Lung (tissue), 12 donors: ENCODE measurements around the gene RERE. TPM values are rescaled to one million over a fixed set of nuclear protein-coding genes. Genes with fewer than 3 reads are reported as not detected.

Experiments used
- ATAC-seq: fragments of 200-7000 bp; cut with Tn5 transposase; one replicate; pipeline ENCODE4 v1.9.1; 2020; ENCODE audit warnings: moderate number of reproducible peaks; ENCODE audit not compliant: insufficient read depth, low FRiP score
- DNase-seq, 3 donors: peaks; one replicate each; pipeline ENCODE4 v3.0.0-alpha.2; 2013 to 2017
- H3K27ac ChIP-seq, 2 donors: one replicate each; pipeline ENCODE4 v1.5.1; 2013; ENCODE audit warnings: mild to moderate bottlenecking in 2 of 2, moderate library complexity in 2 of 2, control low read depth in 1 of 2, inconsistent platforms in 1 of 2, low read depth in 1 of 2, low read length in 1 of 2
- H3K27me3 ChIP-seq, 3 donors: one replicate each; pipeline ENCODE4 v1.5.1; 2013; ENCODE audit warnings: low read length in 2 of 3; ENCODE audit not compliant: control insufficient read depth in 3 of 3, insufficient read depth in 3 of 3
- H3K36me3 ChIP-seq, 4 donors: one replicate each; pipeline ENCODE4 v1.5.1; 2013; ENCODE audit warnings: low read length in 4 of 4, mild to moderate bottlenecking in 1 of 4, moderate library complexity in 1 of 4; ENCODE audit not compliant: control insufficient read depth in 4 of 4, insufficient read depth in 4 of 4
- H3K4me1 ChIP-seq, 5 donors: one replicate each; pipeline ENCODE4 v1.5.1; 2013; ENCODE audit warnings: low read length in 5 of 5, mild to moderate bottlenecking in 2 of 5, moderate library complexity in 1 of 5; ENCODE audit not compliant: control insufficient read depth in 5 of 5, insufficient read depth in 5 of 5
- H3K4me3 ChIP-seq: one replicate; pipeline ENCODE4 v1.5.1; 2013; ENCODE audit warnings: mild to moderate bottlenecking, control low read depth, moderate library complexity
- H3K9ac ChIP-seq, 2 donors: one replicate each; pipeline ENCODE4 v1.5.1; 2013; ENCODE audit warnings: low read length in 2 of 2, control low read depth in 1 of 2; ENCODE audit not compliant: insufficient read depth in 1 of 2
- H3K9me3 ChIP-seq, 4 donors: one replicate each; pipeline ENCODE4 v1.5.1; 2013; ENCODE audit warnings: low read length in 3 of 4, mild to moderate bottlenecking in 1 of 4, moderate library complexity in 1 of 4; ENCODE audit not compliant: control insufficient read depth in 4 of 4, insufficient read depth in 3 of 4
- WGBS, 2 donors: extraction: QIAGEN DNeasy Blood & Tissue Kit; methylation state at CpG; one replicate each; pipeline ENCODE4 v1.1.7; 2013; 5-methylcytosine and 5-hydroxymethylcytosine counted together
- polyA plus RNA-seq, 2 donors: library from polyadenylated mRNA; stranded (reverse); fragments of 200-250 nt; gene quantifications; one replicate each; pipeline ENCODE4 v1.2.1, GENCODE V29; 2013
- total RNA-seq, 2 donors: library from RNA; depleted of rRNA in 1 of 2; stranded (reverse); fragments of >200 nt in 1 of 2; gene quantifications; one replicate each; pipeline ENCODE4 v1.2.1, GENCODE V29; 2014 to 2021
- TF ChIP-seq, protein P1 (sequence below): IDR thresholded peaks from 2 replicates; pipeline ENCODE4 v1.5.1; 2012; ENCODE audit warnings: mild to moderate bottlenecking; ENCODE audit errors: control extremely low read depth, extremely low read depth
- donor health status: control.
- donor health status: control.
- donor health status: Bipolar disorder and iron deficiency.
- donor health status: healthy.
- donor health status: DM: yes; HTN: yes; CAD: no.

Gene RERE
- total and polyA plus RNA-seq, 4 donors, result 21.7 to 207 (median 57.5) TPM

DNA sequence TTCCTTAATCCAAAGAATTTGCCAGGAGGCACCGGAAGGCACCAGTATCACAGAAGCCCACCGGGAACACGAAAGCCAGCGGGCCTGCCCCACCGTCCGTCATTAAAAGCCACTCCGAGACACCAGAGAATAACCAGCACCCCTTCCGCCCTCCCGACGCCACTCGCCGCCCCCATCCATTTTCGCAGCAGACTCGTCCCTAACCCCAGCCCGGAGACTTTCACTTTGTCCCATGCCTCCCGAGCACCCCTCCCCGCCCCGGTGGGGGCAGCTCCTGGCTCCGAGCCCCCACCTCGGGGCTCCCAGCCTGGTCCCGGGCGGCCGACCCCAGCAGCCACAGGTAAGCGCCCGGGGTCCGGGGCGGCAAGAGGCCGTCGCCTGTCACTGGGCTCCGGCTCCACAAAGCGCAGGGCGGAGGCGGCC lies 394.2 kb downstream of the RERE start:
- Histone ChIP-seq H3K27me3 (no peaks in the 10 kb centered on the region), H3K9ac (peak overlapping the region; percentile 76 to 99), H3K4me3 (peak overlapping the region; percentile 87), H3K9me3 (no peaks in the 10 kb centered on the region), H3K36me3 (peaks cover 0 to 17% (median 8%) of the 10 kb centered on the region in 4 donors), H3K4me1 (peaks cover 16 to 55% (median 33%) of the 10 kb centered on the region in 5 donors), H3K27ac (peak overlapping the region; percentile 96 to 100)
- TF ChIP-seq, protein P1, sequence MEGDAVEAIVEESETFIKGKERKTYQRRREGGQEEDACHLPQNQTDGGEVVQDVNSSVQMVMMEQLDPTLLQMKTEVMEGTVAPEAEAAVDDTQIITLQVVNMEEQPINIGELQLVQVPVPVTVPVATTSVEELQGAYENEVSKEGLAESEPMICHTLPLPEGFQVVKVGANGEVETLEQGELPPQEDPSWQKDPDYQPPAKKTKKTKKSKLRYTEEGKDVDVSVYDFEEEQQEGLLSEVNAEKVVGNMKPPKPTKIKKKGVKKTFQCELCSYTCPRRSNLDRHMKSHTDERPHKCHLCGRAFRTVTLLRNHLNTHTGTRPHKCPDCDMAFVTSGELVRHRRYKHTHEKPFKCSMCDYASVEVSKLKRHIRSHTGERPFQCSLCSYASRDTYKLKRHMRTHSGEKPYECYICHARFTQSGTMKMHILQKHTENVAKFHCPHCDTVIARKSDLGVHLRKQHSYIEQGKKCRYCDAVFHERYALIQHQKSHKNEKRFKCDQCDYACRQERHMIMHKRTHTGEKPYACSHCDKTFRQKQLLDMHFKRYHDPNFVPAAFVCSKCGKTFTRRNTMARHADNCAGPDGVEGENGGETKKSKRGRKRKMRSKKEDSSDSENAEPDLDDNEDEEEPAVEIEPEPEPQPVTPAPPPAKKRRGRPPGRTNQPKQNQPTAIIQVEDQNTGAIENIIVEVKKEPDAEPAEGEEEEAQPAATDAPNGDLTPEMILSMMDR, result no peak
- DNase-seq (peak in 2 of 3 donors; percentile 36 to 46), ATAC-seq (no peak)
- WGBS, 2 donors, result 1% methylated on average over 31 to 33 of the region's 33 CpGs

DNA sequence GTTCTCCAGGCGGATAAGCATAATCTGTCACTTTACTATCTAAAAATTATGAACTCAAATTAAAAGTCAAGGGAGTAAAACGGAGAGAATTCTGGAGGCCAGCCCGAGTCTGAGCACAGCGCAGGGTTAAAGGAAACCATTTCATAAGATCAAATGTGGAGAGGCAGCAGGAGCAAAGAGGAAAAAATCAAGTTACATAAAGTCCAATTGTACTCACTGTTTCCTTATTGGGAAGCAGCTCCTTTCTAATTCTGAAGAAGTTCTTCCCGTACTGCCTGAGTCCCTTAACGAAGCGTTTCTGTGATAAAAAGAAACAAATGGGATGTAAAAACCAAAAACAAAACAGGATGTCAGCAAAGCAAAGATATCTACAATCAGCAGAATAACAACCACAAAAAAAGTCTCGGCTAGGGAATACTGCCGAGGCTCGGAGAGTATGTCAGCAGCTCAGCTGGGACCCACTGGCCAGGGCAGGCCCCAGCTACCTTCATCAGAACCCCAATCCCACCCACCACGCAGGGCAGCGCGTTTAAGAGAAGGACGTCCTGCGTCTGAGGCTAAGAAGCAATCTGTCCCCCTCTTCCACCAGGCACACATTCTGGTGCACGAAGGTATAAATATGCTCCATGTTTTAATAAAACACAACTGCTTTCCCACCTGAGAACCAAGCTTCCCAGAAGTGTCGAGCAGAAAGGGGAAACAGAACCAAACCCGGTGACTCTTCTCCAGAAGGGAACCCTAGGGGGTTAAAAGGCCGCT lies 394.8 kb downstream of the RERE start:
- peak overlapping the region; percentile 87 for H3K4me3 ChIP-seq
- no peaks in the 10 kb centered on the region for H3K27me3 ChIP-seq
- TF ChIP-seq, protein P1, result no peak
- H3K27ac ChIP-seq, result peak overlapping the region; percentile 96 to 100
- peak overlapping the region; percentile 76 to 99 for H3K9ac ChIP-seq
- peaks cover 2 to 23% (median 12%) of the 10 kb centered on the region in 4 donors for H3K36me3 ChIP-seq
- peak; percentile 49 to 76 (median 65) for DNase-seq
- no peak for ATAC-seq
- WGBS, 2 donors, result 2% methylated on average over 19 of the region's 19 CpGs
- H3K9me3 ChIP-seq, result no peaks in the 10 kb centered on the region
- H3K4me1 ChIP-seq, result peaks cover 22 to 61% (median 39%) of the 10 kb centered on the region in 5 donors

DNA sequence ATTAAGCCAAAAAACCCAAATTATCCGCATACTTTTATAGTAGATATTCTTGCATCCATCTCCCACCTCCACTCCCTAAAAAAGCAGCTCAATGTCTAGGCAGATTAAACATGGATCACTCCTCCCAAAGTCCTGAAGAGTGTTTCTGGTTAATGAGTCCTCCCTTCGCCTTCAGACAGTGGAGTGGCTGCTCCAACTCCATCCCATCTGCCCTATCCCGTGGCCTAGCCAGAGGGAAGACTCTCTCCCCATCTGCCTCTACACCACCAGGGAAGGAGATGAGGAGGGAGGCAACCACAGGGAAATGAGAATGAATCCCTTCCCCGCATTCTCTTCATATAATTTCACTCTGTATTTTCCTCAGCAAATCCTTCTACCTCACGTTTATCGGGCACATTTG lies 395.7 kb downstream of the RERE start:
- no peak for ATAC-seq
- 36 to 59% methylated on average over 6 of the region's 6 CpGs for WGBS, 2 donors

More for the DNA sequence above, 395.7 kb downstream of the RERE start:
- TF ChIP-seq, protein P1, result no peak
- Histone ChIP-seq H3K9me3 (no peaks in the 10 kb centered on the region), H3K27ac (peak overlapping the region; percentile 29 to 100), H3K4me1 (peaks cover 21 to 71% (median 43%) of the 10 kb centered on the region in 5 donors), H3K36me3 (peaks cover 2 to 30% (median 15%) of the 10 kb centered on the region in 4 donors), H3K27me3 (no peaks in the 10 kb centered on the region), H3K9ac (peak overlapping the region in 1 of 2 donors; percentile 99), H3K4me3 (peak overlapping the region; percentile 5)
- DNase-seq, result peak in 2 of 3 donors; percentile 48 to 50
